ENCODE data around the gene HEPHL1. TPM values are rescaled to one million over a fixed set of nuclear protein-coding genes. Genes with fewer than 3 reads are reported as not detected.

The HEPHL1 gene
- total RNA-seq, 1 donor from 2014 or later: not detected

GRCh38 chr11:94088906-94089305 lies 67.8 kb downstream of the HEPHL1 start:
- intact Hi-C loops (cut with micrococcal nuclease): no loop called here

GRCh38 chr11:94089341-94089740 lies 68.2 kb downstream of the HEPHL1 start:
- intact Hi-C loops (cut with micrococcal nuclease): no loop called here
- peaks cover 12% of the 10 kb centered on the region for H3K9me3 ChIP-seq (replicated peaks)
- H3K4me3 ChIP-seq: no peak overlapping the region
- no peak for DNase-seq
- no peaks in the 10 kb centered on the region for H3K36me3 ChIP-seq
- H3K27me3 ChIP-seq (ENCODE audit: low read depth): no peaks in the 10 kb centered on the region
- no peaks in the 10 kb centered on the region for H3K4me1 ChIP-seq
- H3K27ac ChIP-seq (replicated peaks): no peak overlapping the region
- no peak for TF ChIP-seq CTCF (IDR thresholded peaks at IDR 0.05; ENCODE audit: borderline replicate concordance)

More at GRCh38 chr11:94088906-94089305, 67.8 kb downstream of the HEPHL1 start:
- no peak overlapping the region for H3K27ac ChIP-seq (replicated peaks)
- DNase-seq: no peak
- no peak for TF ChIP-seq CTCF (IDR thresholded peaks at IDR 0.05; ENCODE audit: borderline replicate concordance)
- no peaks in the 10 kb centered on the region for H3K36me3 ChIP-seq
- no peaks in the 10 kb centered on the region for H3K27me3 ChIP-seq (ENCODE audit: low read depth)
- no peaks in the 10 kb centered on the region for H3K4me1 ChIP-seq
- no peak overlapping the region for H3K4me3 ChIP-seq
- H3K9me3 ChIP-seq (replicated peaks): peaks cover 12% of the 10 kb centered on the region

GRCh38 chr11:94090401-94090800 lies 69.2 kb downstream of the HEPHL1 start:
- H3K4me1 ChIP-seq: no peaks in the 10 kb centered on the region
- TF ChIP-seq CTCF (IDR thresholded peaks at IDR 0.05; ENCODE audit: borderline replicate concordance): no peak
- DNase-seq: no peak
- H3K36me3 ChIP-seq: no peaks in the 10 kb centered on the region
- no peaks in the 10 kb centered on the region for H3K27me3 ChIP-seq (ENCODE audit: low read depth)
- intact Hi-C loops (cut with micrococcal nuclease): no loop called here
- no peak overlapping the region for H3K27ac ChIP-seq (replicated peaks)
- H3K4me3 ChIP-seq: no peak overlapping the region
- peaks cover 14% of the 10 kb centered on the region for H3K9me3 ChIP-seq (replicated peaks)

- DNase-seq: no peak
- Histone ChIP-seq H3K27me3 (ENCODE audit: low read depth) (no peaks in the 10 kb centered on the region), H3K4me3 (no peak overlapping the region), H3K36me3 (no peaks in the 10 kb centered on the region), H3K27ac (replicated peaks) (no peak overlapping the region), H3K9me3 (replicated peaks) (peaks cover 21% of the 10 kb centered on the region), H3K4me1 (no peaks in the 10 kb centered on the region)
- intact Hi-C loops (cut with micrococcal nuclease): no loop called here
- TF ChIP-seq CTCF (IDR thresholded peaks at IDR 0.05; ENCODE audit: borderline replicate concordance): no peak
Measured at GRCh38 chr11:94091091-94091490, 69.9 kb downstream of the HEPHL1 start.

- Histone ChIP-seq H3K36me3 (no peaks in the 10 kb centered on the region), H3K27me3 (ENCODE audit: low read depth) (no peaks in the 10 kb centered on the region), H3K4me3 (no peak overlapping the region), H3K9me3 (replicated peaks) (peaks cover 34% of the 10 kb centered on the region), H3K27ac (replicated peaks) (no peak overlapping the region), H3K4me1 (no peaks in the 10 kb centered on the region)
- no peak for TF ChIP-seq CTCF (IDR thresholded peaks at IDR 0.05; ENCODE audit: borderline replicate concordance)
- intact Hi-C loops (cut with micrococcal nuclease): no loop called here
- no peak for DNase-seq
Measured at GRCh38 chr11:94100253-94100652, 79.1 kb downstream of the HEPHL1 start.

- Histone ChIP-seq H3K4me3 (no peak overlapping the region), H3K36me3 (no peaks in the 10 kb centered on the region), H3K9me3 (replicated peaks) (peaks cover 16% of the 10 kb centered on the region), H3K4me1 (peaks cover 5% of the 10 kb centered on the region), H3K27me3 (ENCODE audit: low read depth) (no peaks in the 10 kb centered on the region), H3K27ac (replicated peaks) (no peak overlapping the region)
- intact Hi-C loops (cut with micrococcal nuclease): no loop called here
- no peak for DNase-seq
- TF ChIP-seq CTCF (IDR thresholded peaks at IDR 0.05; ENCODE audit: borderline replicate concordance): no peak
Measured at GRCh38 chr11:94103471-94103870, 82.3 kb downstream of the HEPHL1 start.
